ENCODE results near the gene MCU.

GRCh38 chr10:72653383-72654096 lies 38.4 kb upstream of the MCU start:
- TF ChIP-seq CTCF (IDR thresholded peaks at IDR 0.05; ENCODE audit: low read depth, low read length) (no peak), POLR2A (IDR thresholded peaks at IDR 0.05; ENCODE audit: extremely low read depth, insufficient read length) (no peak), MYC (IDR thresholded peaks at IDR 0.05; ENCODE audit: low read depth, low read length) (no peak)
- TF ChIP-seq, protein P1, sequence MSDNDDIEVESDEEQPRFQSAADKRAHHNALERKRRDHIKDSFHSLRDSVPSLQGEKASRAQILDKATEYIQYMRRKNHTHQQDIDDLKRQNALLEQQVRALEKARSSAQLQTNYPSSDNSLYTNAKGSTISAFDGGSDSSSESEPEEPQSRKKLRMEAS (IDR thresholded peaks at IDR 0.05; ENCODE audit: low read depth, low read length) = no peak
